Measurements from ENCODE around the gene GSTA3.
"Not testable (repeated sequence)": the region's sequence is repeated elsewhere in the genome, so short reads cannot be mapped to it uniquely, and the experiment has no call there.

Gene GSTA3

DNA sequence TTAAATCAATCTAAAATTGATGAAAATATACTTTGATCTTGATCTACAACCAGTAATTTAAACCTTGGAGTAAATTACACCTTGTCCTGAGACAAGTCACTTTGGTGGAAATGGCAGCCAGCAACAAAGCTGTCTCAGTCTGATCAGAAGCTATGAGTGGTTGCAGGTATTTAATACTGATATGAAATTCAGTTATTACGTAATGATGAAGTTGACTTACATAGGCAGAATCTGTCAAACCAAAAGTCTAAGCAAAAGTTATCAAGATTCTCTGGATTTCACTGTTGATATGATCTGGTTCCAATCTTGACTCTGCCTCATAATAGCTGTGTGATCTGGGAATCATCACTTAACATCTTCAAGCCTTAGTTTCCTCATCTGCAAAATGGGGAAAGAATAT is 41.3 kb downstream of the GSTA3 start:
- FAIRE-seq (no peak), DNase-seq (ENCODE audit: low spot score) (no peak)

DNA sequence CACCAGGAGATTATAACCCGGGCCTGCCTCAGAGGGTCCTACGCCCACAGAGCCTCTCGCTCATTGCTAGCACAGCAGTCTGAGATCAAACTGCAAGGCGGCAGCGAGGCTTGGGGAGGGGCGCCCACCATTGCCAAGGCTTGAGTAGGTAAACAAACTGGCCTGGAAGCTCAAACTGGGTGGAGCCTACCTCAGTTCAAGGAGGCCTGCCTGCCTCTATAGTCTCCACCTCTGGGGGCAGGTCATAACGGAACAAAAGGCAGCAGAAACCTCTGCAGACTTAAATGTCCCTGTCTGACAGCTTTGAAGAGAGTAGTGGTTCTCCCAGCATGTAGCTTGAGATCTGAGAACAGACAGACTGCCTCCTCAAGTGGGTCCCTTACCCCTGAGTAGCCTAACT is 48.3 kb downstream of the GSTA3 start:
- not testable (repeated sequence) for FAIRE-seq; DNase-seq (ENCODE audit: low spot score)

DNA sequence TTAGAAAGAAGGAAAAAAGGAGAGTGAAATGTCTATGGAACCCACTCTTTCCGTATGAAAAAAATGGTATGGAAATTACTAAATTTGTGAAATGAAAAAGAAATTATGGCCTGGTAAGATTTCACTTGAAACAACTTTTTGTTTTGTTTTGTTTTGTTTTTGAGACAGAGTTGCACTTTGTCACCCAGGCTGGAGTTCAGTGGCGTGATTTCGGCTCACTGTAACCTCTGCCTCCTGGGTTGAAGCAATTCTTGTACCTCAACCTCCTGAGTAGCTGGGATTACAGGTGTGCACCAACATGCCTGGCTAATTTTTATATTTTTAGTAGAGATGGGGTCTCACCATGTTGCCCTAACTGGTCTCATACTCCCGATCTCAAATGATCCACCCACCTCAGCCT is 51.1 kb downstream of the GSTA3 start:
- no peak for FAIRE-seq
- no peak for DNase-seq (ENCODE audit: low spot score)

DNA sequence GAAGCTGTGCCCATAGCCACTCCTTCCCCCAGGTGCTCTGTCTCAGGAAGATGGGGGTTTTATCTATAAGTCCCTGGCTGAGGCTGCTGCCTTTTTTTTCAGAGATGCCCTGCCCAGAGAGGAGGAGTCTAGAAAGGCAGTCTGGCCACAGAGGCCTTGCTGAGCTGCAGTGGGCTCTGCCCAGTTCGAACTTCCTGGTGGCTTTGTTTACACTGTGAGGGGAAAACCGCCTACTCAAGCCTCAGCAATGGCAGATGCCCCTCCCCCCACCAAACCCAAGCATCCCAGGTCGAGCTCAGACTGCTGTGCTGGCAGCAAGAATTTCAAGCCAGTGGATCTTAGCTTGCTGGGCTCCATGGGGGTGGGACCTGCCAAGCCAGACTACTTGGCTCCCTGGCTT is 53.4 kb downstream of the GSTA3 start:
- FAIRE-seq, result not testable (repeated sequence)

DNA sequence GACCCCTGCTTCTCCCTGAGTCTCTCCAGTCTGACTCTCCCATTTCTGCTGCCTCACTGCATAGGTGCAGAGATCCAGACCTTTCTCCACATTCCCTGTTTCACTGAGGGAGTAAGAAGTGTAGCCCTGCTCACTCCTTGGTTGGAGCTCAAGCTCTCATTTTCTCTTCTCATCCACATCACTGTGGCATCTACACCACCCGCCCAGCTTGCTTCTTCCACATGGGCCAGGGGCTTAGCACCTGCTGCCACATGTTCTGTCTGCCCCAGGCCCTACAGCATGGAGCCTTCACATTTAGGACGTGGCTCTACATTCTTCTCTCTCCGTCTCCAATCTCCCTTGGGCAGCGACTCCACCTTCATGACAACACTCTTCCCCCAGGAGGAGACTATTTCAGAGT is 60.4 kb downstream of the GSTA3 start:
- no peak for DNase-seq (ENCODE audit: low spot score)
- no peak for FAIRE-seq

More for the DNA sequence above, 53.4 kb downstream of the GSTA3 start:
- not testable (repeated sequence) for DNase-seq (ENCODE audit: low spot score)

All from urothelium cell line (cell line).